Measurements from ENCODE around the gene F2RL1.

The F2RL1 gene

GRCh38 chr5:76794871-76795270 lies 24.0 kb upstream of the F2RL1 start:
- no peak overlapping the region for H3K4me3 ChIP-seq (ENCODE audit: low read depth, low read length)
- TF ChIP-seq CTCF (IDR thresholded peaks at IDR 0.05; ENCODE audit: low read depth, low read length) = no peak

- no peak overlapping the region for H3K4me3 ChIP-seq (ENCODE audit: low read depth, low read length)
- no peak for TF ChIP-seq CTCF (IDR thresholded peaks at IDR 0.05; ENCODE audit: low read depth, low read length)
Observed at GRCh38 chr5:76799588-76799987, 19.2 kb upstream of the F2RL1 start.

GRCh38 chr5:76800579-76800978 lies 18.3 kb upstream of the F2RL1 start:
- TF ChIP-seq CTCF (IDR thresholded peaks at IDR 0.05; ENCODE audit: low read depth, low read length) = no peak
- H3K4me3 ChIP-seq (ENCODE audit: low read depth, low read length) = no peak overlapping the region

- H3K4me3 ChIP-seq (ENCODE audit: low read depth, low read length) = no peak overlapping the region
- no peak for TF ChIP-seq CTCF (IDR thresholded peaks at IDR 0.05; ENCODE audit: low read depth, low read length)
Observed at GRCh38 chr5:76801159-76801802, 17.5 kb upstream of the F2RL1 start.

- TF ChIP-seq CTCF (IDR thresholded peaks at IDR 0.05; ENCODE audit: low read depth, low read length) = no peak
- H3K4me3 ChIP-seq (ENCODE audit: low read depth, low read length) = no peak overlapping the region
Observed at GRCh38 chr5:76801803-76802195, 17.0 kb upstream of the F2RL1 start.

- no peak for TF ChIP-seq CTCF (IDR thresholded peaks at IDR 0.05; ENCODE audit: low read depth, low read length)
- no peak overlapping the region for H3K4me3 ChIP-seq (ENCODE audit: low read depth, low read length)
Observed at GRCh38 chr5:76804266-76804665, 14.6 kb upstream of the F2RL1 start.

- TF ChIP-seq CTCF (IDR thresholded peaks at IDR 0.05; ENCODE audit: low read depth, low read length) = no peak
- no peak overlapping the region for H3K4me3 ChIP-seq (ENCODE audit: low read depth, low read length)
Observed at GRCh38 chr5:76805821-76806505, 12.9 kb upstream of the F2RL1 start.
